GM18907 (cell line): ENCODE measurements around the gene MYO10.
"Not testable (repeated sequence)": the region's sequence is repeated elsewhere in the genome, so short reads cannot be mapped to it uniquely, and the experiment has no call there.

Experiments used
- ATAC-seq: cut with Tn5 transposase; IDR thresholded peaks from one replicate; pipeline ENCODE4 v1.9.1; 2021; ENCODE audit warnings: mild to moderate bottlenecking, moderate library complexity; ENCODE audit not compliant: unreplicated experiment

Gene MYO10

GRCh38 chr5:16936150-16936988 is at the start of gene MYO10:
Gene MYO10 (minus strand): TSS chr5:16936288. CDS start chr5:16935808, 480 bp downstream.
- peak; percentile 73 for ATAC-seq

GRCh38 chr5:16985304-16985703 is 49.2 kb upstream of the MYO10 start:
- not testable (repeated sequence) for ATAC-seq

- ATAC-seq = no peak
These were observed 47.9 kb upstream of the MYO10 start for GRCh38 chr5:16983972-16984371.

GRCh38 chr5:16983022-16983639 is 47.0 kb upstream of the MYO10 start:
- ATAC-seq = no peak

- no peak for ATAC-seq
These were observed 45.6 kb upstream of the MYO10 start for GRCh38 chr5:16981700-16982099.

GRCh38 chr5:16980983-16981382 is 44.9 kb upstream of the MYO10 start:
- ATAC-seq = no peak

- no peak for ATAC-seq
These were observed 42.2 kb upstream of the MYO10 start for GRCh38 chr5:16978296-16978695.

GRCh38 chr5:16976625-16977008 is 40.5 kb upstream of the MYO10 start:
- peak; percentile 87 for ATAC-seq

GRCh38 chr5:16975950-16976624 is 40.0 kb upstream of the MYO10 start:
- peak; percentile 87 for ATAC-seq

GRCh38 chr5:16974981-16975380 is 38.9 kb upstream of the MYO10 start:
- no peak for ATAC-seq

GRCh38 chr5:16970826-16971225 is 34.7 kb upstream of the MYO10 start:
- no peak for ATAC-seq

- no peak for ATAC-seq
These were observed 34.2 kb upstream of the MYO10 start for GRCh38 chr5:16970260-16970659.

- no peak for ATAC-seq
These were observed 29.5 kb upstream of the MYO10 start for GRCh38 chr5:16965581-16965980.

GRCh38 chr5:16963821-16964220 is 27.7 kb upstream of the MYO10 start:
- ATAC-seq = no peak

GRCh38 chr5:16961131-16961530 is 25.0 kb upstream of the MYO10 start:
- ATAC-seq = no peak

GRCh38 chr5:16957304-16958196 is 21.5 kb upstream of the MYO10 start:
- ATAC-seq = no peak

- ATAC-seq = no peak
These were observed 17.6 kb upstream of the MYO10 start for GRCh38 chr5:16953729-16954128.

GRCh38 chr5:16952968-16953671 is 17.0 kb upstream of the MYO10 start:
- ATAC-seq = no peak

GRCh38 chr5:16946725-16947124 is 10.6 kb upstream of the MYO10 start:
- ATAC-seq = no peak
